Activated CD8-positive, alpha-beta T cell treated with anti-CD3 and anti-CD28 coated beads for 36 hours (primary cell): Measurements from ENCODE around the gene KRTAP4-6. TPM values are rescaled to one million over a fixed set of nuclear protein-coding genes. Genes with fewer than 3 reads are reported as not detected.
"Not testable (repeated sequence)": the region's sequence is repeated elsewhere in the genome, so short reads cannot be mapped to it uniquely, and the experiment has no call there.

Experiments used
- ATAC-seq: fragments of 200-7000 bp; cut with Tn5 transposase; one replicate; pipeline ENCODE4 v1.10.0; 2021; ENCODE audit warnings: mild to moderate bottlenecking, moderate library complexity
- CTCF ChIA-PET: fragments of 350-600 bp; sonication (Branson Sonifier 250); formaldehyde crosslinking; loops from one replicate; lab custom pipeline; 2021; ENCODE audit warnings: antibody characterized with exemption; lab: Charles Lee
- POLR2A ChIA-PET: fragments of 350-600 bp; sonication (Branson Sonifier 250); formaldehyde crosslinking; loops from one replicate; lab custom pipeline; 2021; ENCODE audit warnings: antibody characterized with exemption; lab: Charles Lee
- DNase-seq: peaks from one replicate; pipeline ENCODE4 v3.0.0-alpha.2; 2020
- H3K27ac Mint-ChIP-seq: one replicate; pipeline ENCODE4 v1.8.0; 2021; ENCODE audit warnings: mild to moderate bottlenecking, mixed read lengths
- H3K27me3 Mint-ChIP-seq: one replicate; pipeline ENCODE4 v1.8.0; 2021; ENCODE audit warnings: mixed read lengths
- H3K36me3 Mint-ChIP-seq: one replicate; pipeline ENCODE4 v1.8.0; 2021; ENCODE audit warnings: low read depth, mixed read lengths
- H3K4me1 Mint-ChIP-seq: one replicate; pipeline ENCODE4 v1.8.0; 2021; ENCODE audit warnings: low read depth, mixed read lengths
- H3K4me3 Mint-ChIP-seq: one replicate; pipeline ENCODE4 v1.8.0; 2021; ENCODE audit warnings: mild to moderate bottlenecking, moderate library complexity, mixed read lengths
- H3K9me3 Mint-ChIP-seq: one replicate; pipeline ENCODE4 v1.8.0; 2021; ENCODE audit warnings: mixed read lengths
- CTCF ChIP-seq: fragments of 200-600 bp; IDR thresholded peaks from one replicate; pipeline ENCODE4 v1.8.0; 2022; ENCODE audit warnings: antibody characterized with exemption, mild to moderate bottlenecking
- intact Hi-C: fragments of 100-400 bp; cut with micrococcal nuclease; formaldehyde crosslinking; loops from one replicate; pipeline ENCODE4 v1.10.0; 2022
- total RNA-seq, 2 experiments: library from RNA; stranded (reverse); gene quantifications; one replicate each; pipeline ENCODE4 v1.2.3, GENCODE V29; 2021

Gene KRTAP4-6
- total RNA-seq, 2 experiments from 2014 or later = not detected

- TF ChIP-seq CTCF = no peak
- H3K27me3 Mint-ChIP-seq = no peaks in the 10 kb centered on the region
- peaks cover 13% of the 10 kb centered on the region for H3K9me3 Mint-ChIP-seq
- POLR2A ChIA-PET = no interaction called here
- CTCF ChIA-PET = no interaction called here
- no peak for ATAC-seq
- intact Hi-C loops = no loop called here
- peaks cover 5% of the 10 kb centered on the region for H3K36me3 Mint-ChIP-seq
- no peak overlapping the region for H3K27ac Mint-ChIP-seq
- no peak overlapping the region for H3K4me3 Mint-ChIP-seq
- H3K4me1 Mint-ChIP-seq = no peaks in the 10 kb centered on the region
- DNase-seq = no peak
Observed at GRCh38 chr17:41147531-41148204, 7.3 kb upstream of the KRTAP4-6 start.

GRCh38 chr17:41145261-41145660 is 4.9 kb upstream of the KRTAP4-6 start:
- no peaks in the 10 kb centered on the region for H3K27me3 Mint-ChIP-seq
- no peak overlapping the region for H3K4me3 Mint-ChIP-seq
- H3K36me3 Mint-ChIP-seq = peaks cover 10% of the 10 kb centered on the region
- H3K4me1 Mint-ChIP-seq = no peaks in the 10 kb centered on the region
- peaks cover 20% of the 10 kb centered on the region for H3K9me3 Mint-ChIP-seq
- intact Hi-C loops = no loop called here
- CTCF ChIA-PET = no interaction called here
- POLR2A ChIA-PET = no interaction called here
- DNase-seq (no peak), ATAC-seq (no peak)
- TF ChIP-seq CTCF = no peak
- no peak overlapping the region for H3K27ac Mint-ChIP-seq

- ChIA-PET CTCF (no interaction called here), POLR2A (no interaction called here)
- Mint-ChIP-seq H3K36me3 (peaks cover 10% of the 10 kb centered on the region), H3K27me3 (no peaks in the 10 kb centered on the region), H3K9me3 (peaks cover 20% of the 10 kb centered on the region), H3K4me3 (no peak overlapping the region), H3K27ac (no peak overlapping the region), H3K4me1 (no peaks in the 10 kb centered on the region)
- no peak for TF ChIP-seq CTCF
- intact Hi-C loops = no loop called here
- no peak for DNase-seq
- ATAC-seq = no peak
Observed at GRCh38 chr17:41144846-41145245, 4.5 kb upstream of the KRTAP4-6 start.

- no peak for TF ChIP-seq CTCF
- Mint-ChIP-seq H3K9me3 (peaks cover 28% of the 10 kb centered on the region), H3K4me1 (no peaks in the 10 kb centered on the region), H3K27me3 (peaks cover 2% of the 10 kb centered on the region), H3K4me3 (no peak overlapping the region), H3K36me3 (peaks cover 13% of the 10 kb centered on the region), H3K27ac (no peak overlapping the region)
- CTCF ChIA-PET = no interaction called here
- intact Hi-C loops = no loop called here
- DNase-seq (no peak), ATAC-seq (no peak)
- POLR2A ChIA-PET = no interaction called here
Observed at GRCh38 chr17:41141361-41141760, 1.0 kb upstream of the KRTAP4-6 start.

GRCh38 chr17:41139865-41140264 is 479 bp downstream of the KRTAP4-6 start:
- intact Hi-C loops = not testable (repeated sequence)

More at GRCh38 chr17:41139865-41140264, 479 bp downstream of the KRTAP4-6 start:
- Mint-ChIP-seq H3K9me3 (peaks cover 28% of the 10 kb centered on the region), H3K36me3 (peaks cover 13% of the 10 kb centered on the region)
- H3K27ac Mint-ChIP-seq, CTCF ChIA-PET, H3K4me1 Mint-ChIP-seq, H3K27me3 Mint-ChIP-seq, DNase-seq, H3K4me3 Mint-ChIP-seq, POLR2A ChIA-PET, ATAC-seq: not testable (repeated sequence)
